ENCODE data around the gene YJEFN3. TPM values are rescaled to one million over a fixed set of nuclear protein-coding genes. Genes with fewer than 3 reads are reported as not detected.

Gene YJEFN3
- total RNA-seq, 1 donor from 2014 or later = 4.0 TPM

DNA sequence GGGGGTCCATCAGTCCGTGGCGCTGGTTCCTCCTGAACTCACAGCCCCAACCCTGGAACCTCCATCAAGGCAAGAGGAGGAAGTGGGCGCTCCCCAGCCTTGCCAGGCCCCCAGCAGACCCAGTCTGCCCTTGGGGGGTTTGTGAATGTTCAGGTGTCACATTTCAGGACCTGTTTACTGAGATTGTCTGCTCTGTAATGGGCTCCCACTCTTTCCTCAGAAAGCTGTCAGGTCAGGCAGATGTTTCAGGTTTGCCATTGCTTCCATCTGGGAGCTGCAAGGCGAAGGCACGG is 42.8 kb upstream of the YJEFN3 start:
- Mint-ChIP-seq H3K36me3 (ENCODE audit: low read depth) (peaks cover 2% of the 10 kb centered on the region), H3K27me3 (ENCODE audit: low read depth) (no peaks in the 10 kb centered on the region), H3K4me3 (ENCODE audit: unreplicated experiment) (no peak overlapping the region), H3K9me3 (ENCODE audit: low read depth) (no peaks in the 10 kb centered on the region), H3K27ac (ENCODE audit: unreplicated experiment) (no peak overlapping the region), H3K4me1 (ENCODE audit: low read depth) (peaks cover 40% of the 10 kb centered on the region)
- DNase-seq (ENCODE audit: low spot score) = no peak
- TF ChIP-seq, protein P1, sequence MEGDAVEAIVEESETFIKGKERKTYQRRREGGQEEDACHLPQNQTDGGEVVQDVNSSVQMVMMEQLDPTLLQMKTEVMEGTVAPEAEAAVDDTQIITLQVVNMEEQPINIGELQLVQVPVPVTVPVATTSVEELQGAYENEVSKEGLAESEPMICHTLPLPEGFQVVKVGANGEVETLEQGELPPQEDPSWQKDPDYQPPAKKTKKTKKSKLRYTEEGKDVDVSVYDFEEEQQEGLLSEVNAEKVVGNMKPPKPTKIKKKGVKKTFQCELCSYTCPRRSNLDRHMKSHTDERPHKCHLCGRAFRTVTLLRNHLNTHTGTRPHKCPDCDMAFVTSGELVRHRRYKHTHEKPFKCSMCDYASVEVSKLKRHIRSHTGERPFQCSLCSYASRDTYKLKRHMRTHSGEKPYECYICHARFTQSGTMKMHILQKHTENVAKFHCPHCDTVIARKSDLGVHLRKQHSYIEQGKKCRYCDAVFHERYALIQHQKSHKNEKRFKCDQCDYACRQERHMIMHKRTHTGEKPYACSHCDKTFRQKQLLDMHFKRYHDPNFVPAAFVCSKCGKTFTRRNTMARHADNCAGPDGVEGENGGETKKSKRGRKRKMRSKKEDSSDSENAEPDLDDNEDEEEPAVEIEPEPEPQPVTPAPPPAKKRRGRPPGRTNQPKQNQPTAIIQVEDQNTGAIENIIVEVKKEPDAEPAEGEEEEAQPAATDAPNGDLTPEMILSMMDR (IDR thresholded peaks at IDR 0.05) = no peak

GRCh38 chr19:19486343-19487076 is 42.2 kb upstream of the YJEFN3 start:
- no peaks in the 10 kb centered on the region for H3K27me3 Mint-ChIP-seq (ENCODE audit: low read depth)
- H3K27ac Mint-ChIP-seq (ENCODE audit: unreplicated experiment) = no peak overlapping the region
- no peaks in the 10 kb centered on the region for H3K9me3 Mint-ChIP-seq (ENCODE audit: low read depth)
- peaks cover 40% of the 10 kb centered on the region for H3K4me1 Mint-ChIP-seq (ENCODE audit: low read depth)
- TF ChIP-seq, protein P1 (IDR thresholded peaks at IDR 0.05) = no peak
- DNase-seq (ENCODE audit: low spot score) = no peak
- H3K4me3 Mint-ChIP-seq (ENCODE audit: unreplicated experiment) = no peak overlapping the region
- H3K36me3 Mint-ChIP-seq (ENCODE audit: low read depth) = peaks cover 2% of the 10 kb centered on the region

DNA sequence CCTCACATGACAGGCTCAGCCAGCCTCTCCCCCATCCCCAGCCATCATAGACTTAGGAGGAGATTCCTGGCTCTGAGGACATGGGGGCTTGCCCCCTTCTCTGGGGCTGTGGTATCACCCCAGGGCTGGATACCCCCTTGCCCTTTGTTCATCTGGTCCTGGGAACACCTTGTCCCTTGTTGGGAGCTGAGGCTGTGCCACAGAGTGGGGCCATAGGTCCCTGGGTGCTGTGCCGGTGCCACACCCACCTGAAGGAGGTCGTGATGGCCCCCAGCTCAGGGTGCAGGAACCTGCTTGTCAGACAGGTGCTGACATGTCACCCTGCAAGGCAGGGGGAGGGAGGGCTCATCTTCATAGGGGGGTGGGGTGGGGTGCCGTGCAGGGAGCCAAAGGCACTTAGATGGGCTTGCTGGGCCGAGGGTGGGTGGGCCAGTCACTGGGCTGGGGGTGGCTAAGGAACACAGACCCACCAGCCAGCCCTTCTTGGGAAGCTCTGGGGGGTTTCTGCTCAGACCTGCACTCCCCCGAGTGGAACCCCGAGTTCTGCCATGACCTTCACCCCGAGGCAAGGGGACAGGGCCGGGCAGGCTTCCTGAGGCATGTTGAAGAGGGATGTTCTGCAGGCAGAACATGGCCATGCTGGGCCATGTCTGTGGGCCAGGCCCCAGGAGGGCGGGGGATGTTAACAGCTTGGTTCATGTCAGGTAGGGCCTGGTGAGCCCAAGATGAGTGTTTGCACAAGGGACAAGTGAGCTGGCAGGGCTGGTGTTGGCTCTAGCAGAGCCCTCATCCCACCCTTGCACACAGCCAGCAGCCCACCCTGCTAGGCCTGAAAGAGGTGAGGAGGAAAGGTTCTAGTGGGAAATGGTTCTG is 41.4 kb upstream of the YJEFN3 start:
- H3K4me1 Mint-ChIP-seq (ENCODE audit: low read depth) = peaks cover 40% of the 10 kb centered on the region
- H3K27ac Mint-ChIP-seq (ENCODE audit: unreplicated experiment) = peak overlapping the region; percentile 85
- TF ChIP-seq, protein P1 (IDR thresholded peaks at IDR 0.05) = no peak

DNA sequence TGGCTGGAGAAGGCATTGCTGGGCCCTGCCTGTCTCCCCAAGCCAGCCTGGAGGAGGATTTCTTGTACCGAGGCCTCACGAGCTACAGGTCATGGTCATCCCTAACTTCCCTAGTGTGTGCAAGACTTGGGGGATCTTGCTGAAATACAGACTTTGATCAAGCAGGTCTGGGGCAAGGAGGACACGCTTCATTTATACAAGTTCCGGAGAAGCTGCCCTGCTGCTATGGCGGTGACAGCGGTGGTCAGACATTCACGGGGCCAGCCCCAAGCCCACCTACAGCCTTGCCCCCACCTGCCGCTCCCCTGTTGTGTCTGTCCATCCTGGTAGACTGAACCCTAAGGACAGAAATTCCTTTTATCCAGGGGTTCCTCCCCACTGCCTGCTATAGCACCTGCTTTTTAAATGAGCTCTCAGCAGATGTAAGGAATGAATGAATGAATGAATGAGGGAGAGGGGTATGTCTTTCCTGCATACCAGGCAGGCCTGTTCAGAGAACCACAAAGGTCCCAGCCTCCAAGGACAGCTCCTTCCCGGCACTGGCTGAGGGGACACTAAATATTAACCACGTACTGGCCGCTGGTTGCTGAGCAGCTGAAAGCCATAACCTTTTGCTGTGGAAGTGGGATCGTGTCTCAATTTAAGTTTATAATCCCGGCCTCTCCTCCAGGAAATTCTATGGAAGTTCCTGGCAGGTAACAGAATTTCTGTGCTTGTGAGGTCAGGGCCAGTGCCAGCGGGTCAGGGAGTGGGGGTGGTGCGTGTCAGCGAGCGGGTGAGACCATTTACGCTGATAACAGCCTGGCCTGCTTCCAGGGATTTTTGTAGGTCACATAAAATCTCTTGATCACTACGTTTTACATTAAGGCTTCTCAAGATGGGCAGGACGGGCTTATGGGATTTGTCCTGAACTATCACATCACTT is 40.5 kb upstream of the YJEFN3 start:
- TF ChIP-seq, protein P1 (IDR thresholded peaks at IDR 0.05) = no peak
- peaks cover 38% of the 10 kb centered on the region for H3K4me1 Mint-ChIP-seq (ENCODE audit: low read depth)
- no peak for DNase-seq (ENCODE audit: low spot score)

More for the DNA sequence above, 41.4 kb upstream of the YJEFN3 start:
- peaks cover 2% of the 10 kb centered on the region for H3K36me3 Mint-ChIP-seq (ENCODE audit: low read depth)
- no peak for DNase-seq (ENCODE audit: low spot score)
- no peaks in the 10 kb centered on the region for H3K9me3 Mint-ChIP-seq (ENCODE audit: low read depth)
- H3K27me3 Mint-ChIP-seq (ENCODE audit: low read depth) = no peaks in the 10 kb centered on the region
- no peak overlapping the region for H3K4me3 Mint-ChIP-seq (ENCODE audit: unreplicated experiment)

More for the DNA sequence above, 40.5 kb upstream of the YJEFN3 start:
- no peak overlapping the region for H3K4me3 Mint-ChIP-seq (ENCODE audit: unreplicated experiment)
- no peaks in the 10 kb centered on the region for H3K9me3 Mint-ChIP-seq (ENCODE audit: low read depth)
- no peaks in the 10 kb centered on the region for H3K27me3 Mint-ChIP-seq (ENCODE audit: low read depth)
- H3K36me3 Mint-ChIP-seq (ENCODE audit: low read depth) = peaks cover under 1% of the 10 kb centered on the region
- peak overlapping the region; percentile 95 for H3K27ac Mint-ChIP-seq (ENCODE audit: unreplicated experiment)
